ENCODE data around the gene PPP4R2. TPM values are rescaled to one million over a fixed set of nuclear protein-coding genes. Genes with fewer than 3 reads are reported as not detected.

Gene PPP4R2
- total RNA-seq, 1 donor from 2014 or later: 69.4 TPM

- DNase-seq (ENCODE audit: low spot score): no peak
Observed at GRCh38 chr3:73114711-73115110, 118.1 kb downstream of the PPP4R2 start.

GRCh38 chr3:73115806-73116205 lies 119.2 kb downstream of the PPP4R2 start:
- no peak for DNase-seq (ENCODE audit: low spot score)

Other genes with a start within 250 kb of the PPP4R2 start
- gene SHQ1, start 148.4 kb upstream of the PPP4R2 start, total RNA-seq: 31.4 TPM
- gene GXYLT2, start 108.8 kb upstream of the PPP4R2 start, total RNA-seq: 3.6 TPM
- gene EBLN2, start 64.8 kb downstream of the PPP4R2 start, total RNA-seq: 11.0 TPM